Measurements from ENCODE around the gene RAG2. TPM values are rescaled to one million over a fixed set of nuclear protein-coding genes. Genes with fewer than 3 reads are reported as not detected.

Gene RAG2
- total and polyA plus RNA-seq, 2 of the 4 experiments (the other 2 are of a cell fraction) = not detected

DNA sequence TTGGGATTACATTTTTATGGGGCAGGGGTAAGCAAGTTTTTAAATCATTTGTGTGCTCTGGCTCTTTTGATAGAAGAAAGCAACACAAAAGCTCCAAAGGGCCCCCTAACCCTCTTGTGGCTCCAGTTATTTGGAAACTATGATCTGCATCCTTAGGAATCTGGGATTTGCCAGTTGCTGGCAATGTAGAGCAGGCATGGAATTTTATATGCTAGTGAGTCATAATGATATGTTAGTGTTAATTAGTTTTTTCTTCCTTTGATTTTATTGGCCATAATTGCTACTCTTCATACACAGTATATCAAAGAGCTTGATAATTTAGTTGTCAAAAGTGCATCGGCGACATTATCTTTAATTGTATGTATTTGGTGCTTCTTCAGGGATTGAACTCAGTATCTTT lies 20.2 kb downstream of the RAG2 start:
- Histone ChIP-seq H3K23ac (ENCODE audit: low read depth, low read length) (no peak overlapping the region), H3K9me1 (ENCODE audit: insufficient read depth, low read length) (no peaks in the 10 kb centered on the region), H3K36me3 (ENCODE audit: control insufficient read depth, insufficient read depth, low read length) (no peaks in the 10 kb centered on the region), H4K8ac (ENCODE audit: low read depth in 2 of 2, low read length in 2 of 2) (no peak overlapping the region), H4K20me1 (ENCODE audit: insufficient read depth, low read length) (no peaks in the 10 kb centered on the region), H2AFZ (replicated peaks; ENCODE audit: low read length, poor library complexity) (no peak overlapping the region), H3K9ac (ENCODE audit: low read depth, low read length) (no peak overlapping the region), H3K4me2 (ENCODE audit: low read depth, low read length) (no peak overlapping the region), H3K27ac (ENCODE audit: insufficient read depth, low read length) (no peak overlapping the region), H3K4me1 (ENCODE audit: control insufficient read depth, insufficient read depth, low read length) (no peaks in the 10 kb centered on the region), H3K4ac (ENCODE audit: low read depth, low read length) (no peak overlapping the region), H3K27me3 (ENCODE audit: control insufficient read depth, insufficient read depth, low read length) (peaks cover 3% of the 10 kb centered on the region), H3K4me3 (ENCODE audit: insufficient read depth, low read depth, low read length) (no peak overlapping the region), H3K9me3 (ENCODE audit: control insufficient read depth, insufficient read depth, low read length) (0 out of 2 replicates have a peak, but pooled peaks cover 2% of the 10 kb centered on the region), H4K91ac (ENCODE audit: insufficient read depth, low read depth, low read length) (no peak overlapping the region), H2BK15ac (ENCODE audit: low read depth, low read length) (no peak overlapping the region), H3K18ac (ENCODE audit: low read depth, low read length) (no peak overlapping the region), H3K79me1 (ENCODE audit: low read depth in 1 of 2, low read length in 2 of 2) (no peaks in the 10 kb centered on the region), H2BK5ac (ENCODE audit: low read depth, low read length, poor library complexity, severe bottlenecking) (no peak overlapping the region), H3K14ac (replicated peaks; ENCODE audit: low read depth, low read length) (no peak overlapping the region), H2AK5ac (ENCODE audit: low read depth, low read length) (no peak overlapping the region), H4K5ac (ENCODE audit: low read depth, low read length) (no peak overlapping the region), H2AK9ac (replicated peaks; ENCODE audit: low read depth, low read length, poor library complexity) (no peak overlapping the region), H2BK120ac (ENCODE audit: low read depth, low read length) (no peak overlapping the region), H2BK20ac (ENCODE audit: low read depth, low read length) (no peak overlapping the region), H3K56ac (ENCODE audit: extremely low read depth, insufficient read depth, low read length) (no peak overlapping the region)
- ATAC-seq (ENCODE audit: low read depth) = peak; percentile 40; the same call in 1 of the 2 replicates
- ChIA-PET CTCF (no interaction called here), POLR2A (ENCODE audit: unreplicated experiment) (no interaction called here)
- dilution Hi-C loops (cut with HindIII; ENCODE audit: low sequenced_read_pairs, unreplicated experiment) = no loop called here
- intact Hi-C loops (cut with micrococcal nuclease) = no loop called here
- BruUV-seq (replicated peaks) = no TSS peak
- no CpG with 5 or more reads among the region's 2 CpGs for WGBS, 2 experiments (ENCODE audit: extremely low coverage in 2 of 2, insufficient read length in 1 of 2)
- in situ Hi-C loops (cut with MboI; ENCODE audit: low sequenced_read_pairs) = no loop called here
- peak; percentile 14 for DNase-seq
- TF ChIP-seq MAZ (IDR thresholded peaks at IDR 0.05; ENCODE audit: borderline replicate concordance, low read depth, low read length) = no peak
- no peak for TF ChIP-seq NFE2L2 (IDR thresholded peaks at IDR 0.05; ENCODE audit: low read depth, low read length)
- TF ChIP-seq, protein P1, sequence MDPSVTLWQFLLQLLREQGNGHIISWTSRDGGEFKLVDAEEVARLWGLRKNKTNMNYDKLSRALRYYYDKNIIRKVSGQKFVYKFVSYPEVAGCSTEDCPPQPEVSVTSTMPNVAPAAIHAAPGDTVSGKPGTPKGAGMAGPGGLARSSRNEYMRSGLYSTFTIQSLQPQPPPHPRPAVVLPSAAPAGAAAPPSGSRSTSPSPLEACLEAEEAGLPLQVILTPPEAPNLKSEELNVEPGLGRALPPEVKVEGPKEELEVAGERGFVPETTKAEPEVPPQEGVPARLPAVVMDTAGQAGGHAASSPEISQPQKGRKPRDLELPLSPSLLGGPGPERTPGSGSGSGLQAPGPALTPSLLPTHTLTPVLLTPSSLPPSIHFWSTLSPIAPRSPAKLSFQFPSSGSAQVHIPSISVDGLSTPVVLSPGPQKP (IDR thresholded peaks at IDR 0.05; ENCODE audit: borderline replicate concordance, low read depth, low read length) = no peak
- no peak for TF ChIP-seq CHD1 (IDR thresholded peaks at IDR 0.05; ENCODE audit: low read depth, low read length)
- no peak for TF ChIP-seq SMC3 (IDR thresholded peaks at IDR 0.05; ENCODE audit: low read depth, low read length)
- no peak for TF ChIP-seq RAD21 (IDR thresholded peaks at IDR 0.05; ENCODE audit: low read length)
- no peak for TF ChIP-seq MAFK (IDR thresholded peaks at IDR 0.05; ENCODE audit: low read depth, low read length)
- TF ChIP-seq BHLHE40 (IDR thresholded peaks at IDR 0.05; ENCODE audit: low read depth, low read length) = no peak
- no peak for TF ChIP-seq RCOR1 (IDR thresholded peaks at IDR 0.05; ENCODE audit: insufficient replicate concordance, low read length)
- no peak for TF ChIP-seq RFX5 (IDR thresholded peaks at IDR 0.05; ENCODE audit: low read depth, low read length)
- TF ChIP-seq, protein P2, sequence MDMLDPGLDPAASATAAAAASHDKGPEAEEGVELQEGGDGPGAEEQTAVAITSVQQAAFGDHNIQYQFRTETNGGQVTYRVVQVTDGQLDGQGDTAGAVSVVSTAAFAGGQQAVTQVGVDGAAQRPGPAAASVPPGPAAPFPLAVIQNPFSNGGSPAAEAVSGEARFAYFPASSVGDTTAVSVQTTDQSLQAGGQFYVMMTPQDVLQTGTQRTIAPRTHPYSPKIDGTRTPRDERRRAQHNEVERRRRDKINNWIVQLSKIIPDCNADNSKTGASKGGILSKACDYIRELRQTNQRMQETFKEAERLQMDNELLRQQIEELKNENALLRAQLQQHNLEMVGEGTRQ (IDR thresholded peaks at IDR 0.05; ENCODE audit: low read depth, low read length) = no peak
